ENCODE results near the gene DAZAP1. TPM values are rescaled to one million over a fixed set of nuclear protein-coding genes. Genes with fewer than 3 reads are reported as not detected.

Gene DAZAP1
- polyA plus RNA-seq, 1 of the 3 experiments (the other 2 are of a cell fraction), result 54.3 TPM

- H4K20me1 ChIP-seq (ENCODE audit: insufficient read depth), result no peaks in the 10 kb centered on the region
- H3K36me3 ChIP-seq (replicated peaks in 1 of 2; ENCODE audit: control insufficient read depth in 1 of 2, insufficient read depth in 2 of 2, low read length in 1 of 2), result peaks cover 6 to 44% of the 10 kb centered on the region in 2 experiments
- no peak for TF ChIP-seq USF2 (IDR thresholded peaks at IDR 0.05; ENCODE audit: borderline replicate concordance, low read depth, low read length)
- TF ChIP-seq TAF1 (IDR thresholded peaks at IDR 0.05; ENCODE audit: borderline replicate concordance, low read depth, low read length), result no peak
- TF ChIP-seq REST (IDR thresholded peaks at IDR 0.05; ENCODE audit: low read depth, low read length), result no peak
- no peak for TF ChIP-seq TEAD4 (IDR thresholded peaks at IDR 0.05; ENCODE audit: borderline replicate concordance, insufficient read depth)
- TF ChIP-seq GABPA (IDR thresholded peaks at IDR 0.05; ENCODE audit: low read depth), result no peak
- TF ChIP-seq GATA2 (CRISPR knock-in tag; IDR thresholded peaks at IDR 0.05), result no peak
- TF ChIP-seq SMC3 (IDR thresholded peaks at IDR 0.05; ENCODE audit: low read depth, low read length), result no peak
- no peak for TF ChIP-seq CTCF (IDR thresholded peaks at IDR 0.05)
- no peak for TF ChIP-seq NFIC (IDR thresholded peaks at IDR 0.05; ENCODE audit: borderline replicate concordance)
- TF ChIP-seq FOXM1 (IDR thresholded peaks at IDR 0.05; ENCODE audit: low read depth), result no peak
- no peak for TF ChIP-seq MAX (IDR thresholded peaks at IDR 0.05; ENCODE audit: low read depth)
- no peak for TF ChIP-seq TCF12 (IDR thresholded peaks at IDR 0.05)
- TF ChIP-seq USF1 (IDR thresholded peaks at IDR 0.05; ENCODE audit: borderline replicate concordance, low read depth), result no peak
- no peak for TF ChIP-seq ELF1 (IDR thresholded peaks at IDR 0.05)
- TF ChIP-seq RXRA (IDR thresholded peaks at IDR 0.05; ENCODE audit: borderline replicate concordance, low read depth), result no peak
- TF ChIP-seq YY1 (IDR thresholded peaks at IDR 0.05; ENCODE audit: low read depth), result no peak
- TF ChIP-seq POLR2AphosphoS5 (IDR thresholded peaks at IDR 0.05; ENCODE audit: low read depth, low read length), result no peak
- TF ChIP-seq ZBTB33 (IDR thresholded peaks at IDR 0.05; ENCODE audit: borderline replicate concordance, low read depth), result no peak
- TF ChIP-seq RAD21 (IDR thresholded peaks at IDR 0.05; ENCODE audit: low read length), result no peak
- TF ChIP-seq RFX5 (IDR thresholded peaks at IDR 0.05; ENCODE audit: low read length), result no peak
- ChIA-PET CTCF (interaction anchor here (0.8 to 7.4 kb wide), 6 partner anchors 9 to 129 kb away, joined by 3 to 81 read pairs (median 9); no protein-coding TSS in a partner anchor), POLR2A (no interaction called here)
- 93% methylated on average over 17 of the region's 22 CpGs for WGBS (ENCODE audit: low lambda C conversion rate)
- H3K4me2 ChIP-seq, result no peak overlapping the region
- H2AFZ ChIP-seq (ENCODE audit: low read depth), result no peak overlapping the region
- no peaks in the 10 kb centered on the region for H3K9me3 ChIP-seq
- H3K79me2 ChIP-seq (ENCODE audit: insufficient read depth), result no peaks in the 10 kb centered on the region
- peaks cover 3% of the 10 kb centered on the region for H3F3A ChIP-seq (replicated peaks; ENCODE audit: insufficient read depth)
- H3K4me1 ChIP-seq (ENCODE audit: control insufficient read depth in 1 of 2, insufficient read depth in 2 of 2, low read depth in 1 of 2, low read length in 1 of 2), result no peaks in the 10 kb centered on the region
- H3K9ac ChIP-seq, result no peak overlapping the region
- DNase-seq, result no peak
- no peak overlapping the region for H3K27ac ChIP-seq (ENCODE audit: low read depth in 2 of 2, low read length in 1 of 2)
- H3K27me3 ChIP-seq (ENCODE audit: insufficient read depth), result no peaks in the 10 kb centered on the region
- no peak overlapping the region for H3K4me3 ChIP-seq (ENCODE audit: low read depth in 2 of 2, low read length in 1 of 2)
- H3K9me2 ChIP-seq, result no peaks in the 10 kb centered on the region
Measured at GRCh38 chr19:1373534-1374249, 33.7 kb upstream of the DAZAP1 start.

Measured in SK-N-SH (cell line).